Measurements from ENCODE around the gene UBAP1.
"Not testable (repeated sequence)": the region's sequence is repeated elsewhere in the genome, so short reads cannot be mapped to it uniquely, and the experiment has no call there.

The UBAP1 gene

DNA sequence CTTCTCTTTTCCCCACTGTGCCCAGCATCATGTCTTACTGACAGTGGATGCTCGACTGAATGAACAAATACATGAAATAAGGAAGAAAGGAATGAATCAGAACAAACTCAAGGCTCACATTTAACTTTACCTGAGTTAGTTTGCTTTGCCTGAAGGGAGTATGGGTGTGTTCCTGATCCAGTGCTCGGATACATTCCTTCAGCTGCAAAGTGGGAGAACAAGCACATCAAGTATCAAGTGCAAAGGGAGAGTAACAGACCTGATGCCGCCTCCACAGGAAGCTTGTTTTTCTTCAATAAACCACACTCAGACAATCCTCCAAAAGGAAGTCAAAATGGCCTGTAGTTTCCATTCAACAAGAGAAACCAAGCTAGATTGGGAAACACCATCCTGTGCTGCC lies 84.1 kb downstream of the UBAP1 start:
- no peak for DNase-seq (ENCODE audit: low read depth in 2 of 2)

GRCh38 chr9:34267660-34268059 lies 88.8 kb downstream of the UBAP1 start:
- no peak for DNase-seq (ENCODE audit: low read depth in 2 of 2)

DNA sequence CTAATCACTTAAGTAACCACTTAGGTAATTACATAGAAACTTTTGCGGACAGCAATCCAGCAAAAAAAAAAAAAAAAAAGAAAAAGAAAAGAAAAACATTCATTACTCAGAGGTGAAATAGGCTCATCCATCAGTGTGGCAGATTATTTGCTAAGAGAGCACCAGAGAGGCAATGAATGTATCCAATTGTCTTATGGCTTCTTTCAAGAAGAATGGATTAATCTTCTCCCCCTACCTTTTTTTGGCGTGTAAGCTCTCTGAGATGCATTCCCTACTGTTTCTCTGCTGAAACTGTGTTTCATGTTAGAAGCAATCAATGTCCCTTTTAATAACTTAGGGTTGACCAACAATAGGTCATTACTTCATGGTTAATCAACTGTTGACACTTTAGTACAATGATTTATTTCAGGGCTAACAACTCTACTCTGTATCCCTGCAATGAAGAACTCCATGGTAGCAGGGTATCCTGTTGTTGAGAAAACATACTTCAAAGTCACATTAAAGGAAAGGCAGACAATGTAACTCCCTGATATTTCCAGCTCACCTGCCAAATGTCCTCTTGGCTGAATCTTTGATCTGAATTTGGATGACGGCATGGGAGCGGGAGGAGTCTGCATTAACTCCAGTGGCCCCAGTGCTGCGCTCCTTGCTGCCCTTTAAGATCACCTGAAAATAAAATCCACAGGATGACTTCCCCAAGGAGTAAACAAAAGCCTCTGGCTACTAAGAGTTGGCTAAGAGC lies 92.6 kb downstream of the UBAP1 start:
- no peak for DNase-seq (ENCODE audit: low read depth in 2 of 2)

GRCh38 chr9:34272101-34272541 lies 93.3 kb downstream of the UBAP1 start:
- DNase-seq (ENCODE audit: low read depth in 2 of 2): no peak

DNA sequence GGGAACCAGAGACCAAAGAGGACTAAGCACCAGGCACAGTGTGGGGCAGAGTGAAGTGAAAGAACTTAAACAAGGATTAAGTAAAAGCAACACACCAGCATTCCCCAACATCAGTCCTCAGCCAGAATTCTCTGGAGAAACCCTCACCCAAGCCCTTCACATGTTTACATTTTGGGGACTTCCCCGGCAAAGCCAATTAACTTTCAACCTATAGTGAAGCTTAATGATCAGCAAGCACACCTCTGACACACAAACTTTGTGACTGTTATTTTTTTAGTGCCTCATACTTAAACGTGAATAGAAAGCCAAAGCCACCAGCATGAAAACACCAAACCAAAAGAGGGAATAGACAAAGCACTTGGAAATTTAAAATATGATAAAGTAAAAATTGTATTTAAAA lies 94.7 kb downstream of the UBAP1 start:
- not testable (repeated sequence) for DNase-seq (ENCODE audit: low read depth in 2 of 2)

DNA sequence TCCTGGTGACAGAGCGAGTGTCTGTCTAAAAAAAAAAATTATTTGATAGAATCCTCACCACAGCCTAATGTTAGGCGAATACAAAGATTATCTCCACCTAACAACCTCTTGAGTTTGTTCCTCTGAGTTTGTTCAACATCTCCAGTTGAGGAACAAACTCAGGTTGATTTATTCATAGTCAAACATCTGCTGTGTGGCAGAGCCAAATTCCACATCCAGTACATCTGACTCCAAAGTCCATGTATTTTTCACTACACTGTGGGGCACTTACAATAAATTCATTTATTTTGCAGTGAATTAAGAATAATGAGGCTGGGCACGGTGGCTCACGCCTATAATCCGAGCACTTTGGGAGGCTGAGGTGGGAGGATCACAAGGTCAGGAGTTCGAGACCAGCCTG lies 97.0 kb downstream of the UBAP1 start:
- DNase-seq (ENCODE audit: low read depth in 2 of 2): no peak

DNA sequence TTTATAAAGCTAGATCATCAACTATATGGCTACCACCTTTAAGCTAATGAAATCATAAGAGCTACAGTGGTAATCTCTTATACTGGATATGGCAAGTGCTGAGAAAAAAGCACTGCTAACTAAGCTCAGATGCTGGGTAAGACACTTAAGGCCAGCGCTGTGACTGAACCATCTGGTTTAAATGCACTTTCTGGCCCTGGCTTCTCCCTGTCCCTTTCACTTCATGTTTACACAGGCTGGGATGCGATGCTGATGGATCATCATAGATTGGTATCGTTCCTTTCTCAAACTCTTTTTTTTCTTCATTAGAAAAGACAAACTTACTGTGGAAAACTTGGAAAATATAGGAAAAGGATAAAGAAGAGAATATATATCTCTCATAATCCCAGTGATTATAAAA lies 97.9 kb downstream of the UBAP1 start:
- no peak for DNase-seq (ENCODE audit: low read depth in 2 of 2)

DNA sequence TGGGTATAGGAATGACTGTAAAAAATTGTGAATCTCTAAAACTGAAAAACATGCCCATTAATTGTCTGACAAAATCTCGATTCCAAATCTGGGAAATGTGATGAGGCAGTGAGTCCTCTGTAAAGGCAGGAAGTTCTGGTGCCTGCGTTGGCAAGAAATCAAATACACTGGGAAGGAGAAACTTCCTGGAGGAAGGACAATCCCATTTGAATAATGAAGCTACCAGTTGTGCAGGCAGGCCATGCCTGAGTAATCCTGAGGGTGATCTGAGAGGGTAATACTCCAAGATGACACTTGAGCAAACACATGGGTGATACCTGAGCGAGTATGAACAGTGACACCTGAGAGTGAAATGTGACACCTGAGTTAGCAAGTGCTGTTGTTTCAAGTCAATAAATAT lies 100.6 kb downstream of the UBAP1 start:
- DNase-seq (ENCODE audit: low read depth in 2 of 2): no peak

GRCh38 chr9:34282096-34282495 lies 103.3 kb downstream of the UBAP1 start:
- no peak for DNase-seq (ENCODE audit: low read depth in 2 of 2)

DNA sequence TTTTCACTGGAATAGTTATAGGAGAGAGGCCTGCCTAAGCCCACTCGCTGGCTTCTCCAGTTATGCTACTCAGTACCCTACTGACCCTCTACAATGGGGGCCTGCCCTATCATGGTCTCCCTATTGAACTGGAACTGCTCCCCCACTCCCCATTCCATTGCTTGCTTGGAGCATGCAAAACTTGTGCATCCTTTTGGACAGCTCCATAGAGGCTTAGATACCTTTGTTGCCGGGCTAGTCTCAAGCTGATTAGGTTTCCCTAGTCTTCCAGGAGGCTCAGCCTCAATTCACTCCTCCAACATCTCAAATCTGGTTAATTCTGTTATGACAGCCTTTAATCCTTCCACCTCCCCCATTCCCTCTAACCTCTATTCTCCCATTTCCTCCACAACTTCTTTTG lies 110.3 kb downstream of the UBAP1 start:
- no peak for DNase-seq (ENCODE audit: low read depth in 2 of 2)

DNA sequence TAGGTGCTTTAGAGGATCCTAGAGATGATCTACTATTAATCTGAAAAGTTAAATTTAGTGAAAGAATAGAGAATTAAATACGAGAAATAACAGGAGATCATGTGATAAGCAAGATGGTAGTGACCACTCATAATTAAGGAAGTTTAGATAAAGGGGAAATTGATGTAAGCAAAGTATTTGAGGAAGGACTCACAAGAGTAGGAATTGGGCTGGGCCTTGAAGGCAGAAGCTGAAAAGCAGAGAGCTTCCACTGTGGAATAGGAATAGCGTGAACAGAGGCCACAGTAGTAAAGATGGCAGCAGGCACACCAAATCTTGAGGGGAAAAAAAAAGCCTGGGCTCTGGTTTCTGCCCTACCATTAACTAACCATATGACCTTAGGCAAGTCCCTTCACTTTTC lies 112.2 kb downstream of the UBAP1 start:
- DNase-seq (ENCODE audit: low read depth in 2 of 2): no peak

DNA sequence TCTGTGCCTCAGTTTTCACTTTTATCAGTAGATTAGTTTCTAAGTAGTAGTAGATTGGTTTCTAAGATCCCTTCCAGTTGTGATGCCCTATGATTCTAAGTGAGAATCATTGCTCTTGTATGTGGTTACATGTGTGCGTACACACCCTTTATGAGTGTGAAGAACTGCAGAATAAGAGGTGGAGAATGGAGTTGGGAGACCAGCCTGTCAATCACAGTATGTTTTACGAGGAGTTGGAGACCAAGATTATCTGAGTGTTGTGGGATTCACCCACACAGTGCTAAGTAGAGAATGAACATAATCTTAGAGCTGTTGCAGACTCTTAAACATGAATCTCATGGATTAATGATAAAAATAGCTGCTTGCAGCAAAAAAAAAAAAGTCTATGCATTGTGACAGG lies 112.6 kb downstream of the UBAP1 start:
- DNase-seq (ENCODE audit: low read depth in 2 of 2): no peak

DNA sequence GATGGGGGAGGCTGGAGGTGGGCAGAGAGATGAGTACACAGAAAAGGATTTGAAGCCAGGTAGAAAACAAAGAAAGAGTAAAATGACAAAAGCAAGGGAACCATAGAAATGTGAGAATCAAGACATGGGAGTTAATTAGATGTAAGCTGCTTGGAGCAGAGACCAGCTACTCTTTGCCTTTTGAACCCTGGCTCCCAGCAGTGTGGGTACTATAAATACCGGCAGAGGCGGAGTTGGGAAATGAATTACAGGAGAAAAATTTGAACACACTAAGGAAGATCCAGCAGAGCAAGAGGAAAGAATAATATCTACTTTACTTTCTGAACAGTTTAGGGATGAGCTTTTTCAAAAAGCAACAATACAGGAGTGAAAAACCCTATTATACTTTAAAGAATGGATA lies 113.7 kb downstream of the UBAP1 start:
- no peak for DNase-seq (ENCODE audit: low read depth in 2 of 2)

- not testable (repeated sequence) for DNase-seq (ENCODE audit: low read depth in 2 of 2)
Measured at GRCh38 chr9:34301064-34301463, 122.2 kb downstream of the UBAP1 start.
